Cardiac muscle cell (in vitro differentiated cells and primary cell): Measurements from ENCODE around the gene IL3. TPM values are rescaled to one million over a fixed set of nuclear protein-coding genes. Genes with fewer than 3 reads are reported as not detected.

ENCODE experiments used
- DNase-seq, 2 donors: peaks; one replicate each; pipeline versions ENCODE4 v3.0.0 to v3.0.0-alpha.2; 2010 to 2017; ENCODE audit warnings: low read depth in 1 of 2, low spot score in 1 of 2
- H3K27ac ChIP-seq: fragments of 200-600 bp; sonication (generic); 2 replicates; pipeline ENCODE4 v1.5.1; 2016
- H3K27me3 ChIP-seq: fragments of 200-600 bp; sonication (generic); 2 replicates; pipeline ENCODE4 v1.6.0; 2016; ENCODE audit warnings: control low read depth
- H3K36me3 ChIP-seq: fragments of 200-600 bp; sonication (generic); 2 replicates; pipeline ENCODE4 v1.5.1; 2016; ENCODE audit warnings: control low read depth
- H3K4me1 ChIP-seq: fragments of 200-600 bp; sonication (generic); 2 replicates; pipeline ENCODE4 v1.8.1; 2017; ENCODE audit warnings: low read depth, mild to moderate bottlenecking, mixed run types
- H3K4me3 ChIP-seq: fragments of 200-600 bp; sonication (generic); 2 replicates; pipeline ENCODE4 v1.5.1; 2016; ENCODE audit warnings: mild to moderate bottlenecking
- H3K9me3 ChIP-seq: fragments of 200-600 bp; sonication (generic); 2 replicates; pipeline ENCODE4 v1.5.1; 2017; ENCODE audit warnings: low read depth, mild to moderate bottlenecking, control low read depth
- polyA plus RNA-seq: library from polyadenylated mRNA; unstranded; fragments of >200 nt; fragmentation: Nextera tagmentation; extraction: Ambion mirVana; gene quantifications from 2 replicates; pipeline ENCODE4 v1.2.1, GENCODE V29; 2016
- total RNA-seq: library from RNA; depleted of rRNA; stranded (reverse); fragments of >200 nt; gene quantifications from 2 replicates; pipeline ENCODE4 v1.2.3, GENCODE V29; 2016
- TF ChIP-seq, protein P1 (sequence below): IDR thresholded peaks from 2 replicates; pipeline ENCODE4 v1.5.1; 2012; ENCODE audit warnings: low read depth, mild to moderate bottlenecking, low read length

The IL3 gene
- total and polyA plus RNA-seq, 2 experiments from 2014 or later = not detected

DNA sequence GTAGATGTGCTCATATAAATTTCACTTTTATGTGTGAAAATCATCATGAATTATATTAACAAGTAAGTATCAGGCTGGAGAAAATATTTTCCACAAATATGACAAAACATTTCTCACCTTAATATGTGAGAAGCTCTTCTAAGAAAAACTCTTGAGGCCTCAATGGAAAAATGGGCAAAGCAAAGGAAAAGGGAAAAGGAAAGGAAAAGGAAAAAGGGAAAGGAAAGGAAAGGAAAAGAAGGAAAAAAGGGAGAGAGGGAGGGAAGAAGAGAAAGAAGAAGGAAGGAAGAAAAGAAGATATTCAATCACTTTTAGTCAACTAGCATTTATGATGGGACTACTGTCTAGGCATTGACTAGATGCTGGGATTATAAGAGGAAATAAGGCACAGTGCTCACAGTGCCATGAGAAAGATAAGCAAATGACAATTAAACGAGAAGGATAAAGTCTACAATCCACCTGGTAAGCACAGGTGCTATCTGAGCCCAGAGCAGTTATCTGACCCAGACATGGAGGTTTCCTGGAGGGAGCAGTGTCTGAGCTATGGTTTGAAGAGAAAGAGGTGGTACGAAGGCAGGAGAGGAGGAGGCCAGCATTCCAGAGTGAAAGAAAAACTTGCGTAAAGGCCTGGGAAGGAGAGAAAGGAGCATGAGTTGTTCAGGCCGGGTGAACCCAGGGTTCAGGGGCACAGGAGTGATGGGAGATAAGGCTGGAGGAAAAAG is 30.7 kb upstream of the IL3 start:
- Histone ChIP-seq H3K9me3 (no peaks in the 10 kb centered on the region), H3K36me3 (no peaks in the 10 kb centered on the region), H3K4me1 (no peaks in the 10 kb centered on the region), H3K27me3 (no peaks in the 10 kb centered on the region), H3K27ac (no peak overlapping the region), H3K4me3 (no peak overlapping the region)
- TF ChIP-seq, protein P1, sequence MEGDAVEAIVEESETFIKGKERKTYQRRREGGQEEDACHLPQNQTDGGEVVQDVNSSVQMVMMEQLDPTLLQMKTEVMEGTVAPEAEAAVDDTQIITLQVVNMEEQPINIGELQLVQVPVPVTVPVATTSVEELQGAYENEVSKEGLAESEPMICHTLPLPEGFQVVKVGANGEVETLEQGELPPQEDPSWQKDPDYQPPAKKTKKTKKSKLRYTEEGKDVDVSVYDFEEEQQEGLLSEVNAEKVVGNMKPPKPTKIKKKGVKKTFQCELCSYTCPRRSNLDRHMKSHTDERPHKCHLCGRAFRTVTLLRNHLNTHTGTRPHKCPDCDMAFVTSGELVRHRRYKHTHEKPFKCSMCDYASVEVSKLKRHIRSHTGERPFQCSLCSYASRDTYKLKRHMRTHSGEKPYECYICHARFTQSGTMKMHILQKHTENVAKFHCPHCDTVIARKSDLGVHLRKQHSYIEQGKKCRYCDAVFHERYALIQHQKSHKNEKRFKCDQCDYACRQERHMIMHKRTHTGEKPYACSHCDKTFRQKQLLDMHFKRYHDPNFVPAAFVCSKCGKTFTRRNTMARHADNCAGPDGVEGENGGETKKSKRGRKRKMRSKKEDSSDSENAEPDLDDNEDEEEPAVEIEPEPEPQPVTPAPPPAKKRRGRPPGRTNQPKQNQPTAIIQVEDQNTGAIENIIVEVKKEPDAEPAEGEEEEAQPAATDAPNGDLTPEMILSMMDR = no peak
- DNase-seq = no peak

DNA sequence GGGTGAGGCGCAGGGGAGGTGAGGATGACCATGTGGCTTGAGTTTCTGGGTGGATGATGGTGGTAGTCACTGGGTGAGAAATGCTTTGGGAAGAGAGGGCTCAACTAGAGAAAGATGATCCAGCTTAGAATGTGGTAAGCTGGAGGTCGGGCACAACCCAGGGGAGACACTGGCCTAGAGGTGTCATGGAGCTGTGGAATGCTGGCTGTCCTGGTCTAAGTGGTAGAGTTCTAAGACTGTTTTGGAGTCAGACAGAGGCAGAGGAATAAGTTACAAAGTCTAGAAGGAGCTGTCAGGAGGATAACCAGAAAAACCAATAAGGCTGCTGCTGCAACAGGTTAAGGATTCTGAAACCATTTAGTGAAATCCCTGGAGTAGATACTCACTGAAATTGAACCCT is 29.8 kb upstream of the IL3 start:
- TF ChIP-seq, protein P1 = no peak
- H3K27me3 ChIP-seq = no peaks in the 10 kb centered on the region
- no peak for DNase-seq
- H3K4me3 ChIP-seq = no peak overlapping the region
- H3K27ac ChIP-seq = no peak overlapping the region
- no peaks in the 10 kb centered on the region for H3K4me1 ChIP-seq
- H3K36me3 ChIP-seq = no peaks in the 10 kb centered on the region
- H3K9me3 ChIP-seq = no peaks in the 10 kb centered on the region

DNA sequence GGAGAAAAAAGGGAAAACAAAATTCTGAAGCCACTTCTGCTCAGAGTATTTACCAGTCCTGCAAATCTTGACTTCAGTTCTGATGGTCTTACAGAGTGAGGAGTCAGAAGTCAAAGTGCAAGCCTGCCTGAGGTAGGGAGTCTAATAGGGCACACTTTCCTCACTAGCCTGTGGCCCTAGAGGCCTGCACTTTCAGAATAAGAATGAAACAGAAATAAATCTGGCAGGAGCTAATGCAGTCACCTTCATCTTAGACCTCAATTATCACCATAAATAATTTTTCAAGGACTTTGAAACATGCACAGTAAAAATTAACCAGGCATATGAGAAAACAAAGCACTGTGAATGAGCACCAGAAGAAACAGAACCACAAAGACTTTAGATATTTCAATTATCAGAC is 28.3 kb upstream of the IL3 start:
- peaks cover 3% of the 10 kb centered on the region for H3K27me3 ChIP-seq
- no peak overlapping the region for H3K27ac ChIP-seq
- TF ChIP-seq, protein P1 = no peak
- no peaks in the 10 kb centered on the region for H3K36me3 ChIP-seq
- no peaks in the 10 kb centered on the region for H3K9me3 ChIP-seq
- H3K4me1 ChIP-seq = no peaks in the 10 kb centered on the region
- no peak for DNase-seq
- H3K4me3 ChIP-seq = no peak overlapping the region

DNA sequence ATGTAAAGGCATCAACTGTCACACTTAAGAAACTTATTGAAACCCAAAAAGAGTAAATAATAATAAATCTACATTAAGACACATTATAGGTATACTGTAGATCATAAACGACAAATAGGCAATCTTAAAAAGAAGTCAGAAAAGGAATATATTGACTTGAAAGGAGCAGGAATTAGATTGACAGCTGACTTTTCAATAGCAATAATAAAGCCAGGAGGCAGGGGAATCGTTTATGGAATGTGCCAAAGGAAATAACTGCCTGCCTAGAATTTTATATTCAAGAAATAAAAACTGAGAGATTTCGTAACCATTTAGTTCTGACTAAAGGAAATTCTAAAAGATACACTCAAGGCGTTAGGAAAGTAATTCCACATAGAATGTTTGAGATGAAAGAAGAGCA is 27.3 kb upstream of the IL3 start:
- Histone ChIP-seq H3K9me3 (no peaks in the 10 kb centered on the region), H3K4me3 (no peak overlapping the region), H3K4me1 (no peaks in the 10 kb centered on the region), H3K36me3 (no peaks in the 10 kb centered on the region), H3K27me3 (peaks cover 3% of the 10 kb centered on the region), H3K27ac (no peak overlapping the region)
- no peak for DNase-seq
- TF ChIP-seq, protein P1 = no peak

DNA sequence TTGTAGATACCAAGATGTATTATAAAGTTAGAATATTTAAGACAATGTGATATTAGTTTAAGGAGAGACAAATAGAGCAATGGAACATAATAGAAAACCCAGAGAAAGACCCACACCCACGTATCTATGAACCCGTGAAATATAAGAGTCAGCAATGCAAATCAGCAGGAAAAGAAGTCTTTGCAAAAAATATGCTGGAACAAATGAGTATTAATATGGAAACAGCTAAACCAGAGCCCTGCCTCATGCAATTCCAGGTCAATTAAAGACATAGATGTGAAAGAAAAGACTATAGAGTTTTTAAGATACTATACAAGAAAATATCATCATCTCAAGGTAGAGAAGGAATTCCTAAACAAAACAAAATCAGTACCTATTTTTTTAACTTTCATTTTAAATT is 23.1 kb upstream of the IL3 start:
- TF ChIP-seq, protein P1 = no peak
- Histone ChIP-seq H3K27me3 (peaks cover 3% of the 10 kb centered on the region), H3K4me1 (no peaks in the 10 kb centered on the region), H3K4me3 (no peak overlapping the region), H3K36me3 (no peaks in the 10 kb centered on the region), H3K27ac (no peak overlapping the region), H3K9me3 (no peaks in the 10 kb centered on the region)
- no peak for DNase-seq
